GM20000 (cell line): Measurements from ENCODE around the gene MPND.
A peak's percentile ranks its signal among the peaks of the same experiment; 100 is the strongest.
"Not testable (repeated sequence)": the region's sequence is repeated elsewhere in the genome, so short reads cannot be mapped to it uniquely, and the experiment has no call there.

Experiments
- DNase-seq: peaks from one replicate; pipeline ENCODE4 v3.0.0; 2012; ENCODE audit warnings: low spot score
- TF ChIP-seq, protein P1 (sequence below): IDR thresholded peaks from 2 replicates; pipeline ENCODE4 v1.5.1; 2012; ENCODE audit warnings: mild to moderate bottlenecking, control low read depth; ENCODE audit errors: extremely low read depth, missing control alignments

MPND gene

DNA sequence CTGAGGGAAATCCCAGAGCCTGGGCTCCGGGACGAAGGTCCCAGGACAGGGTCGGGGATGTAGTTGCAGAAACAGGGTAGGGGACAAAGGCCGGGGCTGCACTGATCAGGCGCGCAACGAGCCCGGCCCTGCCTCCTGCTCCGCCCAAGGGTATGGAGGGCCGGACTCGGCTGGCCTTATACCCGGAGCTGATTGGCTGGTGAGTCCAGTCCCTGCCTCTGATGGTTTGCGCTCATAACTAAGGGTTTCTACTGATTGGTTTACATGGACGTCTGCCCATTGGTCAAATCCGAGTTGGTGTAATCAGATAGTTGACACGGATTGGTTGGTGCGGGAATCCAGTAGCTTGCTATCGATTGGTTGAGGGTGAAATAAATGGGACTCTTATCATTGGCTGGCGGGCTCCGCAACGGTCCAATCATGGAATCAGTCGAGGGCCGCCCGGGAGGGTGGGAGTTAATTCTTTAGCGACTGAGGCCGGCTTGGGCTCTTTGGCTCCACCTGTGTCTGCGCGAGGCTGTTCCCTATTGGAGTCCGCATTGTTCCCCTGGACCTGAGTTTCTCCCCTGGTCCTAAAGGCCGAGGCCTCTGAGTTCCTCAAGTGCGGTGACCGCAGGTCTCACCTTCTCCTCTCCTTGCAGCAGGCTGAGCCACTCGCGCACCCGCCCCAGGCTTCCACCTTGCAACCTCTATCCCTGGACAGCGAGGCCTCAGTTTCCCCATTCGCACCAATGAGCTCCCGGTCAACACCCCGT, 570 bp upstream of the MPND start:
- DNase-seq = peak; percentile 93
- TF ChIP-seq, protein P1, sequence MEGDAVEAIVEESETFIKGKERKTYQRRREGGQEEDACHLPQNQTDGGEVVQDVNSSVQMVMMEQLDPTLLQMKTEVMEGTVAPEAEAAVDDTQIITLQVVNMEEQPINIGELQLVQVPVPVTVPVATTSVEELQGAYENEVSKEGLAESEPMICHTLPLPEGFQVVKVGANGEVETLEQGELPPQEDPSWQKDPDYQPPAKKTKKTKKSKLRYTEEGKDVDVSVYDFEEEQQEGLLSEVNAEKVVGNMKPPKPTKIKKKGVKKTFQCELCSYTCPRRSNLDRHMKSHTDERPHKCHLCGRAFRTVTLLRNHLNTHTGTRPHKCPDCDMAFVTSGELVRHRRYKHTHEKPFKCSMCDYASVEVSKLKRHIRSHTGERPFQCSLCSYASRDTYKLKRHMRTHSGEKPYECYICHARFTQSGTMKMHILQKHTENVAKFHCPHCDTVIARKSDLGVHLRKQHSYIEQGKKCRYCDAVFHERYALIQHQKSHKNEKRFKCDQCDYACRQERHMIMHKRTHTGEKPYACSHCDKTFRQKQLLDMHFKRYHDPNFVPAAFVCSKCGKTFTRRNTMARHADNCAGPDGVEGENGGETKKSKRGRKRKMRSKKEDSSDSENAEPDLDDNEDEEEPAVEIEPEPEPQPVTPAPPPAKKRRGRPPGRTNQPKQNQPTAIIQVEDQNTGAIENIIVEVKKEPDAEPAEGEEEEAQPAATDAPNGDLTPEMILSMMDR = no peak

- DNase-seq = no peak
- TF ChIP-seq, protein P1 = no peak
Observed at GRCh38 chr19:4345342-4346019, 2.1 kb downstream of the MPND start.

- no peak for DNase-seq
Observed at GRCh38 chr19:4346020-4346383, 2.6 kb downstream of the MPND start.

DNA sequence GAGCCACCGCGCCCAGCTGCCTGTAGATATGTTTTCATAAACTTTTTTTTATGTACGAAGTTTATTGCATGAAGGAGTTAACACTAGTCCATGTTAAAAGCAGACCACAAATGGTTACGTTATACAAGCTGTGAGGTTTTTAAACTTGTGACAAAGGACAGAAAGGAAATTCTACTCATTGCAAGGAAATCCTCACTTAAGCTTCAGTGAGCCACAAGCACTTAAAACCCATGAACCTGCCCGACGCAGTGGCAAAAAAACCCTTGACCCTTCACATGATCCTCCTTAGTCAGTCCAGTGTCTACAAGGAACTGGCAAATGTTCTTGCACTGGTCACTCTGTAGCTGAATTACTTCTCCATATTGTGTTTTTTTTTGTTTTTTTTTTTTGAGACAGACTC, 4.2 kb downstream of the MPND start:
- TF ChIP-seq, protein P1 = no peak
- no peak for DNase-seq

More at GRCh38 chr19:4346020-4346383, 2.6 kb downstream of the MPND start:
- TF ChIP-seq, protein P1 = no peak

DNA sequence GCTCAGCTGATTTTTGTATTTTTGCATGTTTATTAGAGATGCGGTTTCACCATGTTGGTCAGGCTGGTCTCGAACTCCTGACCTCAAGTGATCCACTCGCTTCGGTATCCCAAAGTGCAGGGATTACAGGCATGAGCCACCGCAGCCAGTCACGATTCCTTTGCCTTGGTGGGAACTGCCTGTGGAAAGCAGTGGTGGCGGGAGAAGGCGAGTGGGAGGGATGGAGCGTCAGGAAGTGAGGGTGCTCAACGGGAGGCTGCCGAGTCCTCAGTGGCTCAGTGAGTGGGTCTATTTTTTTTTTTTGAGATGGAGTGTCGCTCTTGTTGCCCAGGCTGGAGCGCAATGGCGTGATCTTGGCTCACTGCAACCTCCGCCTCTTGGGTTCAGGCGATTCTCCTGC, 5.9 kb downstream of the MPND start:
- not testable (repeated sequence) for DNase-seq

DNA sequence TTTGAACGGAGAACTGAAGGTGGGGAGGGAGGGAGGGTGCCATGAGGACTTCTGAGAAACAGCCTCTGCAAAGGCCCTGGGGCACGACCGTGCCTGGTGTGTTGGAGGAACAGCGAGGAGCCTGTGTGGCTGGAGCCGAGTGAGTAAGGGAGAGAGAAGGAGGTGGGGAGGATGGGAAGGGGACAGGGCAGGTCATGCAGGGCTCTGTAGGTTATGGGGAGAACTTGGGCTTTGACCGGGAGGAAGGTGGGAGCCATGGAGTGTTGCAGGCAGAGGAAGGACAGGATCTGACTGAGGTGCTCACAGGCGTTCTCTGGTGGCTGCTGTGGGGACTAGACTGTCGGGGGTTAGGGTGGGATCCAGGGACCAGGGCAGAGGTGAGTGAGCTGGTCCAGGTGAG, 6.7 kb downstream of the MPND start:
- no peak for DNase-seq
- TF ChIP-seq, protein P1 = no peak

DNA sequence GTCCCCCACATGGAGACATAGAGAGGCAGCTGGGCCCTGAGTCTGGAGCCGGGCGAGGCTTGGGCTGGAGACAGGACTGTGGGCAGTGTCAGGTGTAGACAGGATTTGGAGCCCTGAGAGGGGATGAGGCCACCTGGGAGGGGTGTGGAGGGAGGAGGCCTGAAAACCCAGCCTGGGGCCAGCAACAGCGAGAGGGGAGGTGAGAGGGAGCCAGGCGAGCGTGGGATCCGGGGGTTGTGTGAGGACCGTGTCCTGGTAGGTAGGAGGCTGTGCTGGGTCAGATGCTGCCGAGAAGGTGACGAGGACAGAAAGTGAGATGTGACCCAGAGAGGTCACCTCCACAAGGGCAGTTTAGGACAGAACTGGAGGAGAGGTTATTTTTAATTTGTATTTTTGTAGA, 7.4 kb downstream of the MPND start:
- no peak for DNase-seq
- TF ChIP-seq, protein P1 = no peak
